Activated CD4-positive, alpha-beta memory T cell treated with anti-CD3 and anti-CD28 coated beads, Interleukin-2, amount 10 ng/mL, durations not matched to agents 7 days and 5 days (primary cell): Measurements from ENCODE around the gene GPR152. TPM values are rescaled to one million over a fixed set of nuclear protein-coding genes. Genes with fewer than 3 reads are reported as not detected.

Source experiments
- CTCF ChIA-PET: fragments of 350-600 bp; sonication (Branson Sonifier 250); formaldehyde crosslinking; loops from one replicate; lab custom pipeline; 2021; ENCODE audit warnings: antibody characterized with exemption, inconsistent platforms; lab: Charles Lee
- POLR2A ChIA-PET: fragments of 350-600 bp; sonication (Branson Sonifier 250); formaldehyde crosslinking; loops from one replicate; lab custom pipeline; 2021; ENCODE audit warnings: antibody characterized with exemption; lab: Charles Lee
- DNase-seq: peaks from one replicate; pipeline ENCODE4 v3.0.0-alpha.2; 2020
- H3K27ac Mint-ChIP-seq: one replicate; pipeline ENCODE4 v1.8.0; 2021; ENCODE audit warnings: mild to moderate bottlenecking, mixed read lengths
- H3K27me3 Mint-ChIP-seq: one replicate; pipeline ENCODE4 v1.8.0; 2021; ENCODE audit warnings: mixed read lengths
- H3K36me3 Mint-ChIP-seq: one replicate; pipeline ENCODE4 v1.8.0; 2021; ENCODE audit warnings: low read depth, mixed read lengths
- H3K4me1 Mint-ChIP-seq: one replicate; pipeline ENCODE4 v1.8.0; 2021; ENCODE audit warnings: mixed read lengths
- H3K4me3 Mint-ChIP-seq: one replicate; pipeline ENCODE4 v1.8.0; 2021; ENCODE audit warnings: mild to moderate bottlenecking, mixed read lengths
- H3K9me3 Mint-ChIP-seq: one replicate; pipeline ENCODE4 v1.8.0; 2021; ENCODE audit warnings: mixed read lengths
- total RNA-seq, 2 experiments: library from RNA; stranded (reverse); gene quantifications; one replicate each; pipeline ENCODE4 v1.2.3, GENCODE V29; 2021

Gene GPR152, protein sequence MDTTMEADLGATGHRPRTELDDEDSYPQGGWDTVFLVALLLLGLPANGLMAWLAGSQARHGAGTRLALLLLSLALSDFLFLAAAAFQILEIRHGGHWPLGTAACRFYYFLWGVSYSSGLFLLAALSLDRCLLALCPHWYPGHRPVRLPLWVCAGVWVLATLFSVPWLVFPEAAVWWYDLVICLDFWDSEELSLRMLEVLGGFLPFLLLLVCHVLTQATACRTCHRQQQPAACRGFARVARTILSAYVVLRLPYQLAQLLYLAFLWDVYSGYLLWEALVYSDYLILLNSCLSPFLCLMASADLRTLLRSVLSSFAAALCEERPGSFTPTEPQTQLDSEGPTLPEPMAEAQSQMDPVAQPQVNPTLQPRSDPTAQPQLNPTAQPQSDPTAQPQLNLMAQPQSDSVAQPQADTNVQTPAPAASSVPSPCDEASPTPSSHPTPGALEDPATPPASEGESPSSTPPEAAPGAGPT
- not detected for total RNA-seq

DNA sequence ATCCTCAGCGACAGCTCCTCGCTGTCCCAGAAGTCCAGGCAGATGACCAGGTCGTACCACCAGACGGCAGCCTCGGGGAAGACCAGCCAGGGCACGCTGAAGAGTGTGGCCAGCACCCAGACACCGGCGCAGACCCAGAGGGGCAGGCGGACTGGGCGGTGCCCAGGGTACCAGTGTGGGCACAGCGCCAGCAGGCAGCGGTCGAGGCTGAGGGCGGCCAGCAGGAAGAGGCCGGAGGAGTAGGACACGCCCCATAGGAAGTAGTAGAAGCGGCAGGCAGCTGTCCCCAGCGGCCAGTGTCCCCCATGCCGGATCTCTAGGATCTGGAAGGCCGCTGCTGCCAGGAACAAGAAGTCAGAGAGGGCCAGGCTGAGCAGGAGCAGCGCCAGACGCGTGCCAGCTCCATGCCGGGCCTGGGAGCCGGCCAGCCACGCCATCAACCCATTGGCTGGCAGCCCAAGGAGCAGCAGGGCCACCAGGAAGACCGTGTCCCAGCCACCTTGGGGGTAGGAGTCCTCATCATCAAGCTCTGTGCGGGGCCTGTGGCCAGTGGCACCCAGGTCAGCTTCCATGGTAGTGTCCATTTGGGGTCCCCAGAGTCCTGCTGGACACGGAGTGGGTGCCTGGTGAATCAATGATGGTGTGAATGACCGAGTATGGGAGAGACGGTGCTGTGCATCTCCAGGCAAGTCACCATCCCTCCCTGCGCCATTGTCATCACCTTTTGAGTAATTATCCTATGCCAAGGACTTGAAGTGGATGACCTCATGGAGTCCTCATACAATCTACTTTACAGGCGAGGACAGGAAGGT, at the start of gene GPR152:
TSS of gene GPR152 (minus strand) at position 589 of the 812 bp plus-strand sequence. CDS start at position 584, 5 bp downstream.
- no peak for DNase-seq
- Mint-ChIP-seq H3K4me3 (no peak within 1 kb of the TSS), H3K27ac (no peak within 1 kb of the TSS), H3K4me1 (peaks cover 18% of the 10 kb centered on the region), H3K36me3 (no peaks in the 10 kb centered on the region), H3K27me3 (peaks cover 5% of the 10 kb centered on the region), H3K9me3 (no peaks in the 10 kb centered on the region)
- POLR2A ChIA-PET: interaction anchor here (1.0 to 5.5 kb wide), 5 partner anchors 13 to 34 kb away, joined by 3 to 59 read pairs (median 4); partner anchors contain the start of genes AIP, PTPRCAP and TMEM134
- CTCF ChIA-PET: no interaction called here

DNA sequence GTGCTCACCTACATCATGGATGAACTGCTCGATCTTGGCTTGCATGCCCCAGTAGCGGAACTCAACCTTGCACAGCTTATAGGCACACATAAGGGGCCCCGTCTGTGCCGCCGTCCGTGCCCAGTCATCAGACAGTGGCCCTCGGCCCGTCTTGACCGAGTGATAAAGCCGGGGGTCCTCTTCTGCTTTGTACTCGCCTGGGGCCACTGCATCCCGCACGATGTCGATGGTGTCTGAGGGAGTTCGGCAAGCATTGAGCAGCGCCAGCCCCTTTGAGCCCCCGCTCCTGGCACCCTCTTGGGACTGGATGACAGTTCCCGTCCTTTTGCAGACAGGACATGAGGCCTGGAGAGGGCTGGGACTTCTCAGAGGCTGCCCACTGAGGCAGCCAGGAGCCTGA, 49.3 kb upstream of the GPR152 start:
- no peak for DNase-seq
- POLR2A ChIA-PET: interaction anchor here (1.4 to 2.2 kb wide), 3 partner anchors 10 to 64 kb away, joined by 4 to 6 read pairs (median 4); partner anchors contain the start of gene PTPRCAP

DNA sequence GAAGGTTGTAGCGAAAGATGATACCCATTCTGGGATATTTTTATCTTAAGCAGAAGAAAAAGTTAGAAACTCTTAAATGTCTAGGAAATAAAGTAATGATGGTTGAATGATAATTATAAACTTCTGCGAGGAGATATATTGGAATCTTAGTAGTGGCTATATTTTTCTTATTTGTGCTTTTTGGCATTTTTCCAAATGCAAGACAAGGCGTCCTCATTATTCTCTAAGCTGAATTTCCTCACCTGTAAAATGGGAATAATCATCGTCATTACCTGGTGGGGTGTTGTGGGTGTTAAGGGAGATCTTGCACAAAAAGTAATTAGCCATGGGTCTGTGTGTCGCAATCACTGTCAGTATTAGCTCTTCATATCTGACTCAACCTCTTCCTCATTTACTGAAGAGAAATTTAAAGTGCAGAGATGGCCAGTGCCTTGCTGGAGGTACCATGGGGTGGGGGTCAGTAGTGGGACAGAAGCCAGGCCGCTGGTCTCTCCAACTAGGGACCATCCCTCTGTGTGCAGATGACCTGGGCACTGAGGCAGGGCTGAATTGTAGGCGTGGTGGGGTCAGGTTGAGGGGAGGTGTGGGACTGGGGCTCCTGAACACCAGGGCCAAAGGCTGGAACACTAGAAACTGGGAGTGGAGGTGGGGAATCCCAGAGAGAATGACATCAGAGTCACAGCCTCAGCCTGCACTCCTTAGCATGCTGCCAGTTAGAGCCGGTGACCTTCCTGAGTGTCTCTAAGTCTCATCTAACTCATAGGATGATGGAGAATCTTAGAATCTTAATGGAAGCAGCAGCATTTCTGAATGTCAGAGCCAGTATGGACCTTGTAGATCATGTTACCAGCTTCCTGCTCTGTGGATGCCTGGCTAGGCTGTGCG, 48.5 kb upstream of the GPR152 start:
- no peak for DNase-seq
- H3K27me3 Mint-ChIP-seq: no peaks in the 10 kb centered on the region
- peaks cover 52% of the 10 kb centered on the region for H3K36me3 Mint-ChIP-seq
- no peak overlapping the region for H3K27ac Mint-ChIP-seq
- H3K4me1 Mint-ChIP-seq: peaks cover 30% of the 10 kb centered on the region
- ChIA-PET CTCF (no interaction called here), POLR2A (interaction anchor here (1.4 to 2.2 kb wide), 2 partner anchors 17 to 63 kb away, joined by 4 to 6 read pairs; partner anchors contain the start of gene PTPRCAP)
- H3K4me3 Mint-ChIP-seq: no peak overlapping the region
- H3K9me3 Mint-ChIP-seq: no peaks in the 10 kb centered on the region

More for the DNA sequence above, 49.3 kb upstream of the GPR152 start:
- H3K36me3 Mint-ChIP-seq: peaks cover 58% of the 10 kb centered on the region
- no peak overlapping the region for H3K27ac Mint-ChIP-seq
- no peaks in the 10 kb centered on the region for H3K9me3 Mint-ChIP-seq
- no peaks in the 10 kb centered on the region for H3K27me3 Mint-ChIP-seq
- H3K4me3 Mint-ChIP-seq: no peak overlapping the region
- CTCF ChIA-PET: no interaction called here
- H3K4me1 Mint-ChIP-seq: peaks cover 38% of the 10 kb centered on the region

DNA sequence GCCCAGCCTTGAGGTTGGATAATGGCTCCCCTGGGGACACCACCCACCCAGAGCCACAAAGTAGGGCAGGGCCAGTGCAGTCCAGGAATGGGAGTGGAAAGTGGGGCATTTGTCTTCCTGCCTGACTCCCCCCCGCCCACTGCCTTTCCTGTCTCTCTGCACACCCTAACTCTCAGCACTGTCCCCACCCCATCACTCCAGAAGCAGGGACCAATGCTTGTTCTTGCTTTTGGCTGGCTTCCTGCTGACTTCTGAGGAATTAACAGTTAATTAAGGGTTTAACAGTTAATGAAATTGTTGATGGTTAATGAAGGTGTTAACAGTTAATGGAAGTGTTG, 47.9 kb upstream of the GPR152 start:
- Mint-ChIP-seq H3K27ac (no peak overlapping the region), H3K4me3 (no peak overlapping the region), H3K36me3 (peaks cover 58% of the 10 kb centered on the region), H3K27me3 (no peaks in the 10 kb centered on the region), H3K4me1 (peaks cover 24% of the 10 kb centered on the region), H3K9me3 (no peaks in the 10 kb centered on the region)
- CTCF ChIA-PET: no interaction called here
- no peak for DNase-seq
- POLR2A ChIA-PET: interaction anchor here (0.8 kb wide), 1 partner anchor 10 kb away, joined by 3 read pairs; no protein-coding TSS in a partner anchor

DNA sequence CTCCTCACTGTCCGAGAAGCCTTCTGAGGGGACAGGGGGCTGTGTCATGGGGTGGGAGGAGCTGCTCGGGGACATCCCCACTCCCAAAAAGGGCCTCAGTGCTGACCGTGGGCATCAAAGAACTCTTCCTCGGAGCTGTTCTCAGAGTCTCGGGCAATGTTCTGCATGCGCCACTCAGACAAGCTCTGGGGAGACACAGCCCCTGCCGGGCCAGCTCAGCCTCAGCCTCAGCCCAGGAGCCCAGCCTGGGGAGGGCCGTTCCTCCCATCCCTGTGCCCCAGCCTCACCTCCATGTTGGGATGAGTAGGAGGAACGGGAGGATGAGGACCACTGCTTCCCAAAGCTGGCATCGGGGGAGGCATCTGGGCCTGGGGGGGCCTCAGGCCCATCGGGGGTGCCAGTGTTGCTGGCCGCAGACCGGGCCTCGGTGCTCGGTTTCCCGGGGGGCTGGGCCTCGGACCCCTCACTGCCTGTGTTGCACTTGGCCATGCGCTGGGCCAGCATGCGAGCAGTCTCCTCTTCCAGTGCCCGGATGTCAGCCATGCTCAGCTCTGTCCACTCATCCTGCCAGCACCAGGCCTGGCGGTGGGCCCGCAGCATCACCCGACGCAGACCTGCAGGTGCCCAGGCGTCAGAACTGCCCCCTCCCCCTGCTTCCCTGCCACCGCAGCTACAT, 47.4 kb upstream of the GPR152 start:
- H3K4me3 Mint-ChIP-seq: no peak overlapping the region
- DNase-seq: no peak
- ChIA-PET POLR2A (interaction anchor here (0.8 kb wide), 1 partner anchor 10 kb away, joined by 3 read pairs; no protein-coding TSS in a partner anchor), CTCF (no interaction called here)
- no peaks in the 10 kb centered on the region for H3K9me3 Mint-ChIP-seq
- peaks cover 58% of the 10 kb centered on the region for H3K36me3 Mint-ChIP-seq
- peaks cover 23% of the 10 kb centered on the region for H3K4me1 Mint-ChIP-seq
- no peak overlapping the region for H3K27ac Mint-ChIP-seq
- H3K27me3 Mint-ChIP-seq: no peaks in the 10 kb centered on the region

DNA sequence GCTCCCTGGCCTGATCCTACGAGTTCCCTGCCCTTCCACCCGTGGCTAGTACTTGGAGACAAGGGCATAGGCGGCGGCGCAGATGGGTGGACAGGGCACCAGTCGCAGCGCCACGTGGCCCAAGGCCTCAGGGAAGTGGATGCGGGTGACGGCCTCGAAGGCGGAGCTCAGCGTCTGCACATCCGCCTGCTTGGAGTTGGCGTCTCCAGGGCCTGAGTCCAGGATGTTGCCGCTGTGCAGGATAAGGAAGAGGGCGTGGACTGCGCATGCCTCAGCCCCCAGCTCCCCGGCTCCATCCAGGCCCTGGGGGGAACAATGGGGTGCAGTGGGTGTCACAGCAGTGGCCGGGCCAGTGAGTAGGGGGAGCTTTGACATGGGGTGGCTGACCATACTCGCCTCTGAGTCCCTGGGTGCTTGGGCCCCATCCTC, 46.0 kb upstream of the GPR152 start:
- peaks cover 21% of the 10 kb centered on the region for H3K4me1 Mint-ChIP-seq
- CTCF ChIA-PET: no interaction called here

DNA sequence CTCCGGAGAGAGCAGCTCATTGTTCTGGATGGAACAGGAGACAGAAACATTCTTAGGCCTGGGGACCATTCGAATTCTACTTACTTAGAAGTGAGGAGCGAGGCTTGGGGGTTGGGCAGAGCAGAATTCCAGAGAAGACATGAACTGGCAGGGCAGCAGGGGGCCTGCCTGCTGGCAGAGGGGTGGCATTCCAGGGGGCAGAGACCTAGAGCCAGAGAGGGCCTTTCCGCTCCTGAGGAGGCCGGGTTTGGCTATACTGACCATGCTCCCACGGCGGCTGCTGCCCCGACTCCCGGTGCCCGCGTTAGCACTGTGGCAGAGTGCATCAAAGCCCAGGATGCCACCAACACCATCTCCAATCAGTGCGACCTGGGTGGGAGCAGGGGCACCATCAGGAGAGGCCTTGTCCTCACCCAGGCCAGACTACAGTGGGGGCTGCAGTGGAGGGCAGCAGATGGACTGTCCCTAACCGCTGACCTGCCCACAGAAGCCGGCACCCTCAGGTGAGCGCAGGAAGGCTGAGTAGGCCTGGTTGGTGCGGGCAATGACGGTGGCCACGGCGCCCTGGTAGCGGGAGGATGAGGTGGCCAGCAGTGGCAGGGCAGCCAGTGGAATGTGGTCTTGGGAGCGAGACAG, 45.2 kb upstream of the GPR152 start:
- Mint-ChIP-seq H3K4me3 (no peak overlapping the region), H3K27ac (no peak overlapping the region), H3K9me3 (no peaks in the 10 kb centered on the region), H3K27me3 (no peaks in the 10 kb centered on the region), H3K4me1 (peaks cover 14% of the 10 kb centered on the region), H3K36me3 (peaks cover 60% of the 10 kb centered on the region)
- POLR2A ChIA-PET: no interaction called here
- CTCF ChIA-PET: no interaction called here
- DNase-seq: no peak

More for the DNA sequence above, 46.0 kb upstream of the GPR152 start:
- POLR2A ChIA-PET: no interaction called here
- no peak overlapping the region for H3K4me3 Mint-ChIP-seq
- no peak overlapping the region for H3K27ac Mint-ChIP-seq
- H3K9me3 Mint-ChIP-seq: no peaks in the 10 kb centered on the region
- peaks cover 62% of the 10 kb centered on the region for H3K36me3 Mint-ChIP-seq
- no peaks in the 10 kb centered on the region for H3K27me3 Mint-ChIP-seq
- no peak for DNase-seq

DNA sequence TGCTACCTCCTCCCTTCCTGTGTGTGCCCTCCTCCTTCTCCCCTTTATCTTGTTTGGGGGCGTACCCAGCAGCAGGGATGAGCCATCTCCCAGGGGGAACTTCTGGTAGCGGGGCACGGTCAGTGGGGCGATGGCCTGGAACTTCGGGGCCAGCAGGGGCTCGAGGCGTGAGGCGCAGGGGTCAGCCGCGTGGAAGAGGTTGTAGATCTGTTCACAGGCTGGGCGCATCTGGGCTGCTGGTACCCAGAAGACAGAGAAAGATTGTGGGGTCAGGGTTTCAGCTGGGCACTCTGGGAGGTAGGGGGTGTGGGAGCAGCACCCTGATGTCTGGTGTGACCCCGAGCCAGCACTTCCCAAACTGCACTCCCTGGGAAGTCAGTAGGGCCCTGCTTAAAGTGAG, 43.6 kb upstream of the GPR152 start:
- DNase-seq: no peak
- no peak overlapping the region for H3K4me3 Mint-ChIP-seq
- CTCF ChIA-PET: no interaction called here
- no peaks in the 10 kb centered on the region for H3K27me3 Mint-ChIP-seq
- no peaks in the 10 kb centered on the region for H3K9me3 Mint-ChIP-seq
- H3K27ac Mint-ChIP-seq: no peak overlapping the region
- POLR2A ChIA-PET: no interaction called here
- H3K36me3 Mint-ChIP-seq: peaks cover 50% of the 10 kb centered on the region
- H3K4me1 Mint-ChIP-seq: peaks cover 7% of the 10 kb centered on the region

DNA sequence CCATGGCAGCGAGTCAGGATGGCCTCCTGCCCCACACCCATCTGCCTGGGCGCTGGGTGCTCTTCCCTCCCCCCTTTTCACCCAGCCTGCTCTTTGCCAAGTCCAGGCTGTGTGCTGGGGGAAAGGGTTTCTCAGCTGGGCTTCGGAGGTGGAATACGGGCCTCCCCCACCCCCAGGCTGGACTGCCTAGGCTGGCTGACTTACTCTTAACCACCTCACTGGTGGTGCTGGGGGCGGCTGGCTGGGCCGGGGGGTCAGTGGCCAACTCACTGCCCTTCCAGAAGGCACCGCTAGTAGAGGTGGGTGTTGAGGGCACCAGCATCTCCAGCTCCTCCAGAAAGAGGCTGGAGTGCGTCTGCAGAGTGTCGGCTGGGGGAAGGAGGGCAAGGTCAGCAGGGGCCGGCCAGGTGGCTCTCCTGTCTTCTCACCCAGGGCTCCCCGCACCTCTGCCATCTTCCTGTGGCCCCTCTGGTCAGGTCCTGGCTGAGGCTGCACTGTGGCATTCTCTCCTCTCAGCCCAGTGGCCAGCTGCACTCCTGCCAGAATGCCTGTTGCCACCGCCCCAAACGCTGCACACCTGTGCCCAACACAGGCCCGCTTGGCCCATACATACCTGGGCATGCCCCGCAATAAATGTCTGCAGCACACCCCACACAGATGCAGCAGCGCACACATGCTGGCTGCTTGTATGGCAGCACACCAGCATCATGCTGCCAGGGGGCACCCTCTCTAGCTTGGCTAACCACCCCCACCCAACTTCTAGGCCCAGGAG, 42.9 kb upstream of the GPR152 start:
- no peak overlapping the region for H3K27ac Mint-ChIP-seq
- H3K9me3 Mint-ChIP-seq: no peaks in the 10 kb centered on the region
- H3K27me3 Mint-ChIP-seq: no peaks in the 10 kb centered on the region
- DNase-seq: no peak
- POLR2A ChIA-PET: no interaction called here
- CTCF ChIA-PET: no interaction called here
- peaks cover 49% of the 10 kb centered on the region for H3K36me3 Mint-ChIP-seq
- no peak overlapping the region for H3K4me3 Mint-ChIP-seq
- H3K4me1 Mint-ChIP-seq: peaks cover under 1% of the 10 kb centered on the region

DNA sequence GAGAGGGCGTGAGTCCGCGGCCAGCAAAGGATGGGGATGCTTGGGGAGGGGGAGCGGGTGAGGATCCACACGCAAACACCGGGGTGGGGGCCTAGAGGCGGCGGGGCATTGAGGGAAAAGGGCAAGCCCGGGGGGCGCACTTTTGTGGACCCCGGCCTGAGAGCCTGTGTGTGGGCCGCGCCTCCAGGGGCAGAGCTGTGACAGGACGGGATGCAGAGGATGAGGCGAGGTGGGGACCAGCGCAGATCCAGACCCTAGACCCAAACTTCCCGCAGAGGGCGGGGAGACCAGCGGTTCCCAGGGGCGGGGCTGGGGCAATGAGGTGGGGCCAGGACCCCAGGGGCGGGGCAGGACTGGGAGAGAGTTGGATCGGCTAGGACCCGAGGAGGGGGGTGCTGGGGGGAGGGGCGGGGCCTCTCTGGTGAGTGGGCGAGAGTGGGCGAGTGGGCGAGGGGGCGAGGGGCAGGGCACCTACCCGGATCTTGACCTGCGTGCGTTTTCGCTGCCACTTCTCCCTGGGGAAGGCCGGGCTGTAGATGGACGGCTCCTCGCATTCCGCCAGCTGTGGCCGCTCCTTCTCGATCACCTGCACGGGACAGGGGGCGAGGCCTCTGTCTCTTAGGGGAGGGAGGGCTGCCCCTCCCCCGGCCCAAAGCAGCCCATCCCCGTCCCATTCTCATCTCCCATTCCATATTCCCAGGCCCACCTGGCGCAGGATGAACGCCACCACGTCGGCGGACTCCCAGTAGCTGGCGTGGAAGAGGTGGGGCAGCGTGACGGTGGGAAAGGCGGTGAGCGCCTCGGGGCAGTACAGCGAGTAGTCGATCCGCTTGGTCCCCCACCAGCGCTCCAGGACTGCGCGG, 42.1 kb upstream of the GPR152 start:
- ChIA-PET CTCF (no interaction called here), POLR2A (no interaction called here)
- Mint-ChIP-seq H3K27me3 (no peaks in the 10 kb centered on the region), H3K9me3 (no peaks in the 10 kb centered on the region), H3K4me3 (no peak overlapping the region), H3K4me1 (peaks cover 3% of the 10 kb centered on the region), H3K27ac (no peak overlapping the region), H3K36me3 (peaks cover 52% of the 10 kb centered on the region)
- no peak for DNase-seq
